HG02840 (cell line): ENCODE results near the gene GSTM3.
"Not testable (repeated sequence)": the region's sequence is repeated elsewhere in the genome, so short reads cannot be mapped to it uniquely, and the experiment has no call there.

Source experiments
- ATAC-seq: cut with Tn5 transposase; IDR thresholded peaks from one replicate; pipeline ENCODE4 v1.9.1; 2021; ENCODE audit warnings: mild to moderate bottlenecking, moderate library complexity, moderate number of reproducible peaks; ENCODE audit not compliant: unreplicated experiment, low FRiP score

Gene GSTM3

DNA sequence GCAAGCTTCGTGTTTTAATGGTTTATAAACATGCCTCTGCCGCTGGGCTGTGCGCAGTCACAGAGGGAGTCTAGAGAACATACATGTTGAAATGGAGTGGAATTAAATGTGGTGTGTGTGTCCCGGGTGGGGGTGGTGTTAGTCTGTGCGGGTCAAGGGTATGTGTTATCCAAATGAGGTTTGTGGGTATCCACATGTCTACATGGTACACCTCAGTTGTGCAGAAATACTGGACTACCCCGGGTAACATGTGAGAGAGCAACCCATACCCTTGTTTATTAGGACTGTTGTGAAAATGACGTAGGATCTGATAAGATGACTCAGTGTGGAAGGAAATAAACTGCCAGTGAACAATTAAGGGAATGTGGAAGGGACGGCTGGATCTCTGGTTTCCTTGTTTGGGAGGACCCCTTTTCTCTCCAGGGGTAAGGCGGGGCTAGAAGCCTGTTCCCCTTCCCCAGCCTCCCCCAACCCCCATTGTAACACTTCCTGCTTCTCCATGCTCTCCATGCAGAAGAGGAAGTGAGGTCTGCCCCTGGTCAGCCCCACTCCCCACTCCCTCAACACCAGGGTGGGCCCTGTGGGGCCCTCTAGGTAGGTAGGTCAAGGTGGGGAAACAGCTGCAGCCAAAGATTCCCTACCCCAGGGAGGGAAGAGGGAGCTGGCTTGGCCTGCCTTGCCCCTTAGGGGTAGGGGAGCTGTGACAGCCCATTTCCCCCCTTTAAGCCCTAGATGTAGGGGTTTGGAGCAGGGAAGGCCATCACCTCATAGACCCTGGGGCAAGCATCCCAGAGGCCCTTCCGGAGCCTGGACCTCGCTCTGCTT, 22.2 kb upstream of the GSTM3 start:
- no peak for ATAC-seq

DNA sequence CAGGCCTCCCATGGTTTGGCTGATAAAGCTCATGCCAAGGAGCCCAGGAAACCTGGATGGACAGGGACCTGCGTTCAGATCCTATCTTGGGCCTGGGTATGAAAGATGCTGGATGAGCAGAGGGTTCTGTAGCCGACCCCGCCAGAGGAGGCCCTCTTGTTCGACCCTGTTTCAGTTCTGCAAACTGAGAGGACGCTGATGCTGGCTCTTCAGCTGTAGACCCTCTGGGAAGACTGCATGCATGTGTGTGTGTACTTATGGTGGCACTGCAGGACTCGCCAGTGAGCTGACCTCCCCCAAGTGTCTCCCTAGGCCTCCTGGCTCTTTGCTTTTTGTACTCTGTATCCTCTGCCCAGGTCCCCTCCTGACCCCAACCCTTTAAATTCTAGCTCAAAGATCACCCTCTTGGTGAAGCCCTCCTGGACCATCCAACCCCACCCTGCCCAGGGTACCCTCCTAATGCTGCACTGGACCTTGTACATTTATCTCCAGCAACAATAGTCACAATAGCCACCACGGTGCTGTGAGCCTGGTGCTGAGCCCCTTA, 21.3 kb upstream of the GSTM3 start:
- no peak for ATAC-seq

DNA sequence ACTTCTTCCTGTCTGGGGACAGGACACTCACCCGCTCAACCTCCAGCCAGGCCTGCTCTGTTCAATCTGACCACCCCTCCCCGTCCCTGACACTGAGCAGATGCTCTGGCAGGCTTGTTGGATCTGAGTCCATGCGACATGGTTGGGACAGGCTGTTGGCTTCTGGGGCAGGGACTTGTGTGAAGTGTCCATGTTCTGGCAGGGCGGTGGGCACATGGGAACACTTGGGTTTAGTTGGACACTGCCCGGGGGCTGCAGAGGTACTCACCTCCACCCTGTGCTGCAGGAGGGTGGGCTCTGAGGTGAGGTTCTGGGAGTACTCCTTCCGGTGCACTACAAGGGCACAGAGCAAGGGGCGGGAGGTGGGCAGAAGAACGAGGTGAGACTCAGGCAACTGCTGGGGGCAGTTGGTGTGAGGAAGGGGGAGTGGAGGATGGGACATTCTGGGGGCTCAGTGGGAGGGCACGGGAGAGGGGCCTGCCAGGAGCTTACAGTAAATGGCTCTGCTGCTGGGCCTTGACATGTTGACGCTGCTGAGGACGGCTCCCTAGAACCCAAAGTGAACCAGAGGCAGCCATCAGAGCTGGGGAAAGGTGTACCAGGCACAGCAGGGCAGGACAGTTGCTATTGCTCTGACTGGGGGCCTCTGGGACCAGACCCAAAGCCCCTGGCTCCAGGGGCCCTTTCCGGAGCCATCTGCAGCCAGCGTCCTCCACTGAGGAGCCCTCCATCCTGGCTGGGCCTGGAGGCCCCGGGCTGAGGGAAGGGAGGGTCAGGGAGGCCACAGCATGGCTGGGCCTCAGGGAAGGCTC, 20.6 kb upstream of the GSTM3 start:
- ATAC-seq, result no peak

DNA sequence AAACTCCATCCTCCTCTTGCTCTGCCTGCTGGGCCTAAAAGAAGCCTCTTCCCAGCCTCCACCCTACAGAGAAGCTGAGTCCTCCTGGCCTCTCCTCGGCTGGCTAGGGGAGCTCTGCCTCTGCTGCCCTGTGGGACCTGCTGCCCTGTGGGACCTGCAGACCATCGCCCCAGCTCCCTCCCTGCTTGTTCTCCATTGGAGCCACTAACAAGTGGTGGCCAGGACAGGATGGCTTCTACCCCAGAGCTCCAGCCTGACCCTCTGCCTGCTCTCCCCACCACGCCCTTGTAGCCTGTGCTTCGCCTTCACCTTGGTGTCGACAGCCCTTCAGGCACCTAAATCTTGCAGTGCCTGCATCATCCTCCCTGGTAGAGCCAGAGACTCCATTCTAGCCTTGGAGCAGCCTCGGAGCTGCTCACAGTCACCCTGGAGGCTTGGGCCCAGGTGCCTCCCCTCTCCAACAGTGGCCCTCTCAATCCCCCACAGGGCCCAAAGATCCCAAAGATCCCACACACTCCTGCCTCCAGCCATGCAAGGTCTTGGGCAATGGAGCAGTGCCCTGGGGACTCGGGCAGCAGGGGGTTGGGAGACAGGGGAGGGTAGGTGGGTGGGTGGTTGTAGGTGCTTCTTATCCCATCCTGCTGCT, 19.9 kb upstream of the GSTM3 start:
- ATAC-seq, result no peak

DNA sequence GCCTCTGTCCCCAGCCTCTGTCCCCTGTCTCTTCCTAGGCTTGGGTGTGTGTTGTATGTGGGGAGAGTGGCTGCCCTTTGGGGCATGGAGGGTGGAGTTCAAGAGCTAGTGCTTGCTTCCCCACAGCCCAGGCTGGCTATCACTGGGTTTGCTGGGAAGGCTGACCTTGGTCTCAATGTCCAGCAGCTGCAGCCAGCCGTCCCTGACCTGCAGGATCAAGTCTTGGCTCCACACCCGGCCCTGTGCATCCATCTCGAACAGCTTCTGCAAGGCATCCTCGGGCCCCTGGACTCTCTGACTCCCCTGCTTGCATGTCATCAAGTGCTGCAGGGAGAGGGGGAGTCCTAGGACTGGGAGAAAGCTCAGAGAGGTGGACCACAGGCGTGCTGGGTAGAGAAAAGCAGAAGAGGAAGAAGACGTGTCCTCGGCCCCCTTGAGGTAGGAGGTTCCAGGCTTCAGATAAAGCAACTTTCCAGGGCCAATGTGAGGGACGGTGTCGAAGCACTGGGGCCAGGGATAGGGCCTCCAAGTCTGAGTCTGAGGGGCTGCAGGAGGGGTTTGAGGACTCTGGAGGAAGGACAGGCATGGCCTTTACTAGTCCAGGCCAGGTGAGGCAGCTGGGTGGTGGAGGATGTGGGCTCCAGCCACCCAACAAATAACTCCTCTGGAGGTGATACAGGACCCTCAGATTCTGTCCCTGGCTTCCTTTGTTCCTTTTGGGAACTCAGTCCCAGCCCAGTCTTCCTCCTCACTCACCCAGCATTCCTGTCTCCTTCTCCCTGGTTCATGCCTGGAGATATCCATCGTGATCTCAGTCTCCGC, 18.9 kb upstream of the GSTM3 start:
- no peak for ATAC-seq

DNA sequence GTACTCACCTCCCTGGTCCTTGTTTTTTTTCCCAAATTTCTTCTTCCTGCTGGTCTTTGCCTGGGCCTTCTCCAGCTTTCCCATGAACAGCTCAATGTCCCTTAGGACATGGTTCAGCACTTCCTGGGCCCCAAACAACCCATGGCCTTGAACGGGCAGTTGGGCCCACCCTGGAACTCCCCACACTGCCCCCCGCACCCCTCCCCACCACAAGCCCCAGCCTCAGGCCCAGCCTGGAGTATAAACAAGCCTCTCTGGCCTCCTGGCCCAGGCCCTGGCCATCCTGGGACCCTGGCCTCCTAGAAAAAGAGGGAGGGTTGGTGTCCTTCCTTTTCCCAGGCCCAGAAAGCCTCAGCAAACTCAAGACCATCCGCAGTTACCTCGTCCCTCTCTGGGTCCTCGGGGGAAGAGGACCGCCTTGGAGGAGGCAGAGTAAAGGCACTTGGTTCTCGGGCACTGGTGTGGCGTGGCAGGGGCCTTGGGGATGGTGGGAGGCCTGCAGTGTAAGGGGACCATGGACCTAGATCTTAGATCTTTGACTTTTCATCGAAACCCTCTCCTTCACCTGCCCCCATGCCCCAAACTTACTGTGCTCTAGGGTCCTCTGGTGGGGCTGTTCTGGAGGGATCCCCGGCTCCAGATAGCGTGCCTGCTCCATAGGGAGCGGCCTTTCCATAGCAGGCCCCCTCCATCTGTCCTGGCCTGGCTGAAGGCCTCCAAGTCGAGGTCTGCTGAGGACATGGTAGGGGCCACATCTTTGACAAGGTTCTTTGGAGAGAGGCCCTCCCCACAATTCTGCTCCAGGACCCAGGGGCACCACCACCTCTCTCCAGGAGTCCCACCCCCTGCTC, 17.3 kb upstream of the GSTM3 start:
- ATAC-seq, result no peak

DNA sequence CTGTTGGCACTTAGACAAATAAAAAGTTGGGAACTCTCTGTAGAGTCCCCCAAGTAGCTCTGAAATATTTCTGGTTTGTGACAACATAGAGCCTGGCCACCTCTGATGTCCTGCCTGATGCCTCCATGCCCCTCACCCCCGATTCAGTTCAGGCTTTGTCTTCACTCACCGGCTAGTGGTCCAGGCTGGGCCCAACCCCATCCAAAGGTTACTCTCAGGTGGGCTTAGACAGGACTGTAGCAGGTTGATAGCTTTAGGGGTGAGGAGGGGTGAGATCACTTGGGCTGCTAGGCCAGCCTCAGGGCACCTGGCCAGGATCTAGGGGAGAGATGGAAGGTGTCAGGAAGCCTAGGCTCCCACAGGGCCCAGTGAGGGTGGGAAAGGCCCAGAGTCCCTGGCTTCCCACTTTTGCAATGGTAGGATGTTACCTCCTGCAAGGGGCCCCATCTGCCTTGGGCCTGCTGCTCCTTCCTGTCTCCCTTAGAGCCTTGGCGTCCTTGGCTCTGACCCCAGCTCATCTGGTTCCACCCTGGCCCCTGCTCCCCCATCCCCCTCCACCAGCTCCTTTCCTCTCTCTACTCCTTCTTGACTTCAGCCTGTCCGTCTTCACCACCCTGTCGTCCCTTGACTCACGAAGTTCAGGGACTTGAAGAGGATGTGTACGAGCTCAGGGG, 16.1 kb upstream of the GSTM3 start:
- ATAC-seq, result no peak

DNA sequence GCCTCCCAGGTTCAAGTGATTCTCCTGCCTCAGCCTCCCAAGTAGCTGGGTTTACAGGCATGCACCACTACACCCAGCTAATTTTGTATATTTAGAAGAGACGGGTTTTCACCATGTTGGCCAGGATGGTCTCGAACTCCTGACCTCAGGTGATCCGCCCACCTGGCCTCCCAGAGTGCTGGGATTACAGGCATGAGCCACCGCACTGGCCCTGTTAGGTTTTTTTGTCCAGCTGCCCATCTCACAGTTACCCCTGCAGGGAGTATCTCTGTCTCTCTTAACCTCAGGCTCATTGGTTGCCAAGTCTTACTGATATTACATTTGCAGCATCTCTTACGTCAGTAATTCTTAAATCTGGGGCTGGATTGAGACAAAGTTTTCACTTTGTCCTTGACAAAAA, 15.5 kb upstream of the GSTM3 start:
- ATAC-seq, result not testable (repeated sequence)

DNA sequence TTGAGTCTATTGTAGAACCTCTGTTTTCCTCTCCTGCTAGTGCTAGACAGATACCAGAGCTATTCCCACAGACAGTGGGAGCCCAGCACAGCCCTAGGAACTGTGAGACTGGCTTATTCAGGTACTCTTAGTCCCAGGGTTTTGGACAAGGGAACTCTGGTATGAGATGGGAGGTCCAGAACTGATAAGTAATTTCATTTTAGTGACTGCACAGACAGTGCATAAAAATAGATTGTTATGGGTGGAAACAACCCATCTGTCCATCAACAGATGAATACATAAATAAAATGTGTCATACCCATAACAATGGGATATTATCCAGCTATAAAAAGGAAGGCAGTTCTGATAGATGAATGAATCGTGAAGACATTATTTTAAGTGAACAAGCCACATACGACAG, 13.9 kb upstream of the GSTM3 start:
- no peak for ATAC-seq

DNA sequence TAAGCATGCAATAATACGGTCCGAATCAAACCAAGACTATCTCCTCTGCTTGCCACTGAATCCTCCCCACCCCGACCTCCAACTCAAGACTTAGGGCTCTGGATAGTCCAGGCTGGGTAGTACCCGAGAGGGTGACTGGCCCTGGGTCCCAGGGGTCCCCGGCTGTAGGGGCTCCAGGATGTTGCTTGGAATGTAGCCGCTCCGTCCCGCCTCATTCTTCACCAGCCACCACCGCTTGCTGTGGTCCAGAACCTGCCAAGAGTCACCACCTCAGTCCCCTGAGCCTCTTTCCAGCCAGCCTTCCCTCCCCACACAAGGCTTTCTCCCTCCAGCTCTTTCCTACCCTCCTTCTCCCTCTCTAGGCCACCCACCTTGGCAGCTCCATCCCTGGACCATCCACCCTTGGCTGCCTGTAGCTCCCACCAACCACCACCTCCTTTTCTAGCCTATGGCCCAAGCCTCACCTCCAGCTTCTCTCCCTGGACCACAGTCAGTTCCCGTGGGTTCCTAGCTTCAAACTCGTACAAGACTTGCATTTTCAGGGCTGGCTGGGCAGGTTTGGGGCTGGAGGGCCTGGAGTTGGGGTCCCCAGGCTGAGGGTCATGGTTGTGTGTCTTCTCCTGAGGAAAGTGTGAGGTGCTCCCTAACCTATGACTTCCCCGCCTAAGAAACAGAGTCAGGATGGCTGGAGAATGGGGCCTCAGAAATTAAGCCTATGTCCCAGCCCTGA, 10.9 kb upstream of the GSTM3 start:
- ATAC-seq, result no peak

DNA sequence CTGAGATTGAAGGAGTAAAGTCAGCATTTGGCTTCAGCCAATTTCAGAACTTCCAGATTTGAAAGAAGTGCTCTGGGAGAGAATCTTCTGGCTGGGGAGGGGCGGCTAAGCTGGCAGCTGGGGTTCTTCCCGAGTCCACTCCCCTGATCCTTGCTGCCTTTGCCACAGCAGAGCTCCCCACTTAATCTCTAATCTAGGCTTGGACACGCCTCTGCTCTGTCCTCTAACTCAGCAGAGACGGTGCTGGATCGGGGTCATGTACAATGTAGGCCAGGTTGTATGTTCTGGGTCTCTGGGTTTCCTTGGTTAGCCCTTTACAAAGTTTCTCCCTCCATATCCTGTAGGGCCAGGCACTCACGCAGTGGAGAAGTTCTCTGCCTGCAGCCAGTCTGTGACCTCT, 10.1 kb upstream of the GSTM3 start:
- no peak for ATAC-seq

DNA sequence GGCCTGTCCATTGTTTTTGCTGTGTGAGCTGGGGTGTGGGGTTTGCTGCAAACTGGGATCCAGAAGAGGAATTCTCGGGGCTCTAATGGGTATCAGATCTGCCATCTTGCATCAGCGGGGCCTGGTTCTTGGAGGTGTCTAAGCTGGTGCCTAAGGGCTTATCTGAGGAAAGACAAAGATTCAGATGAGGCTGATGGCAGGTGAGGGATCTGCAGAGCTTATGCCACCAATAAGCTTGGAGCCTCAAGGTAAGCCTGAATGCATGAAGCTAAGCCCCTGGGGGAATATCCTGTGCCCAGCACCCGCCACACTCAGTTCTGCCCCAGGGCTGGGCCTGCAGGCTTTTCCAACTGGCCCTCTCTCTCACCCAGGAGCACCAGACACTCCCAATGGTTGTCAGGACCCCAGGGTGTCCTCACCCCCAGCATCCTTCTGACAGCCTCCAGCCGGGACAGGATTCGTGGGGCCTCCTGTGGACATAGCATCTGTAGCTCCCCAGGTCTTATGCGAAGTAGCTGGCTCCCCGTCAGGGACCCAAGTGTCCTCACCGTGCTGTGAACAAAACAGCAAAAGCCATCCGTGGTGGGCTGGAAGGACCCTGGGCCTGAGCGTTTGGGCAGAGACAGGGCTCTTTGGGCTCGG, 9.5 kb upstream of the GSTM3 start:
- no peak for ATAC-seq

DNA sequence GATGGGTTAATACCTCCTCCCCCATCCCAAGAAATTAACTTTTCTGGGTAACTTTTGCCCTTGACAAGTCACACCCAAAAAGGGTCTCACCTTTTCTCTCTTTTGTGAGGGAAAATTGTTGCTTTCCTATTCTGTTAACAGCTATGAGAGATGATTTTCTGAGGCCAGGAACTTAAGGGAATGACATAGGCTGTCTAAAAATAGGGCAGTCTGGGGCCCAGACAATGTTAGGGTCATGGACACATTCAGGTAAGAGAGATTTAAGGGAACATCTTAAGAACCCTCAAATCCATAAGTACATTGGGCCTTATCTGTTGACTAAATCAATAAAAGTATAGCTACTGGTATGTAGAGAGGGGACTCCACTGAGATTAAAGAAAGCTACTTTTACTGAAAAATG, 8.4 kb upstream of the GSTM3 start:
- ATAC-seq, result no peak

DNA sequence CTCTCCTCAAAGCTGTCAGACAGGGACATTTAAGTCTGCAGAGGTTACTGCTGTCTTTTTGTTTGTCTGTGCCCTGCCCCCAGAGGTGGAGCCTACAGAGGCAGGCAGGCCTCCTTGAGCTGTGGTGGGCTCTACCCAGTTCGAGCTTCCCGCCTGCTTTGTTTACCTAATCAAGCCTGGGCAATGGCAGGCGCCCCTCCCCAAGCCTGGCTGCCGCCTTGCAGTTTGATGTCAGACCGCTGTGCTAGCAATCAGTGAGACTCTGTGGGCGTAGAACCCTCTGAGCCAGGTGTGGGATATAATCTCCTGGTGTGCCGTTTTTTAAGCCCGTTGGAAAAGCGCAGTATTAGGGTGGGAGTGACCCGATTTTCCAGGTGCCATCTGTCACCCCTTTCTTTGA, 7.5 kb upstream of the GSTM3 start:
- ATAC-seq, result not testable (repeated sequence)

DNA sequence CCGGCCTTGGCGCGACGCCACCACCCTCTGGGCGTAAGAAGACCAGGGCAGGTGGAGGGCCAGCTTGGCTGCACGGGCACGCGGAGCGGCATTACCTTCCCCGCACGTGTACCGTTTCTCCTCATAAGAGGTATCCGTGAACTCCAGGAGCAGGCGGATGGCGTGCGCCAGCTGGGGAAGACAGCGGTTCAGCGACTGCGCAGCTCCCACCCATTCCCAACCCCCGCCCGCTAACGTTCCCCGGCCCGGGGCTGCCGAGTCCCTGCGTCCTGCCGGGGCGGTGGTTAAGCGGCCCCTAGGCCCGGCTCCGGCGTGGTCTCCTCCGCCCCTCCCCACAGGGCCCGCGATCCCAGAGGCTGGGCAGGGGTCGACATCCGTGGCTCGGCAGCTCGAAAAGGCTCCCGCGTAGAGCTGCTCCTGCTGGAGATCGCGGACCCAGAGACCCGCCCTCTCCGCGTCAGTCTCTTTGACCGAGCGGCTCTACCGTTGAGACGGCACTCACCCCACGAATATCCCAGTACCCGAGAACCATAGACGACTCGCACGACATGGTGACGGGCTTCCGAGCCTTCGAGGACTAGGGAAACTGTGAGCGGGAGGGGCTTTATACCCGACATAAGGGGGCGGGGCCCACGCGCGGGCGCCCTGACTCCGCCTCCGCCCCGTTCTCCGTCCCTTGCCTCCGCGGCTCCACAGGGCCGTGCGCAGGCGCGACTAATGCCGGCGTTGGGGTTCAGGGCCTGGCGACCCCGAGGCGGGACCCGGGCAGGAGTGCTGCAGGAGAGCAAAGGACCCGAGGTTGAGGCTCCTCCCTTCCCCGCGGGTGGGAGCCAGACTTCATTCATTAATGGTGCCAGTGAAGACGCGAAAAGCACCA, 862 bp downstream of the GSTM3 start:
- peak; percentile 79 for ATAC-seq

DNA sequence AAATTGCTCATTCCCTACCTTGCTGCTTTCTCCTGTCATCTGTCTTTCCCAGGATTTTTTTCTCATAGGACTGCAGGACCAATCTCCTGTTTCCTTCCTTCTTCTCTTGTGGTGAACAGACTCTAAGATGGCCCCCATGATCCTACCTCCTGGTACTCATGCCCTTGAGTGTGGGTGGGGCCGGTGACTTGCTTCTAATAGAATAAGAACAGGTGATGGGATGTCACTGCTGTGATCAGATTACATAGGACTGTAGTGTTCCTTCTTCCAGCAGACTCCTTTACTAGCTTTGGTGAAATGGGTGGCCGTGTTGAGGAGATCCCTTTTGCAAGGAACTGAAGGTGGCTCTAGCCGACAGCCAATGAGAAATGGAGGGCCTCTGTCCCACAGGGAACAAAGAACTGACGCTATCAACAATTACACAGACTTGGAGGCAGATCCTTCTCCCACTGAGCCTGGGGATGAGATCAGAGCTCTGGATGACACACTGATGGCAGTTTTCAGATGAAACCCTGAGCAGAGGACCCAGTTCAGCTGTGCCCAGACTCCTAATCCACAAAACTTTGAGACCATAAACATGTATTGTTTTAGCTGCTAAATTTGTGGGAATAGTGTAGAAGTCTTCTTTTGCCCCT, 7.5 kb downstream of the GSTM3 start:
- no peak for ATAC-seq
